Left lung (tissue), 10 donors: ENCODE measurements around the gene GPR158. TPM values are rescaled to one million over a fixed set of nuclear protein-coding genes. Genes with fewer than 3 reads are reported as not detected.

ENCODE experiments used
- ATAC-seq: fragments of 200-7000 bp; cut with Tn5 transposase; one replicate; pipeline ENCODE4 v1.9.1; 2020; ENCODE audit warnings: moderate library complexity
- DNase-seq, 4 donors: peaks; one replicate each; pipeline ENCODE4 v3.0.0-alpha.2; 2013 to 2020
- H3K27ac ChIP-seq, 2 donors: fragments of 200-600 bp; sonication (generic) in 1 of 2; one replicate each; pipeline versions ENCODE4 v1.5.0 to v1.8.0; 2020 to 2021
- H3K27me3 ChIP-seq, 2 donors: fragments of 200-600 bp; sonication (generic) in 1 of 2; one replicate each; pipeline versions ENCODE4 v1.5.0 to v1.8.0; 2020 to 2021
- H3K36me3 ChIP-seq, 2 donors: fragments of 200-600 bp; sonication (generic) in 1 of 2; one replicate each; pipeline versions ENCODE4 v1.5.0 to v1.8.0; 2020 to 2021
- H3K4me1 ChIP-seq, 2 donors: fragments of 200-600 bp; one replicate each; pipeline ENCODE4 v1.8.0; 2021
- H3K4me3 ChIP-seq, 2 donors: fragments of 200-600 bp; sonication (generic) in 1 of 2; one replicate each; pipeline versions ENCODE4 v1.5.0 to v1.8.0; 2020 to 2021; ENCODE audit warnings: mild to moderate bottlenecking in 1 of 2
- H3K9me3 ChIP-seq, 2 donors: fragments of 200-600 bp; sonication (generic) in 1 of 2; one replicate each; pipeline versions ENCODE4 v1.5.0 to v1.8.0; 2020 to 2021
- intact Hi-C, 2 donors: fragments of 100-400 bp; cut with DNase I; formaldehyde crosslinking; loops; one replicate each; pipeline versions ENCODE4 v1.11.2 to v1.14.2; 2022
- polyA plus RNA-seq, 6 donors: library from polyadenylated mRNA; unstranded; fragments of 120-200 nt; gene quantifications; one replicate each; pipeline ENCODE4 v1.2.1, GENCODE V29; 2013; ENCODE audit not compliant: insufficient read length in 6 of 6
- total RNA-seq, 2 donors: library from RNA; stranded (reverse); fragmentation: NEBNext Ultra II Directional; extraction: Animal tissue kit (Norgen Biotek cat#: 25700); gene quantifications; one replicate each; pipeline ENCODE4 v1.2.1, GENCODE V29; 2021
- TF ChIP-seq, protein P1 (sequence below), 2 donors: fragments of 200-600 bp; sonication (generic) in 1 of 2; IDR thresholded peaks; one replicate each; pipeline versions ENCODE4 v1.5.0 to v1.8.0; 2021; ENCODE audit warnings: antibody characterized with exemption in 2 of 2
- donor health status: DM: no; HTN: yes; CAD: no.
- donor health status: DM: no; HTN: no; CAD: no.

The GPR158 gene
- total and polyA plus RNA-seq, 8 donors, result 0.05 to 1.5 (median 0.88) TPM

GRCh38 chr10:25206693-25207414 is 32.1 kb downstream of the GPR158 start:
- no peaks in the 10 kb centered on the region for H3K36me3 ChIP-seq
- H3K4me3 ChIP-seq, result no peak overlapping the region
- H3K9me3 ChIP-seq, result no peaks in the 10 kb centered on the region
- TF ChIP-seq, protein P1, sequence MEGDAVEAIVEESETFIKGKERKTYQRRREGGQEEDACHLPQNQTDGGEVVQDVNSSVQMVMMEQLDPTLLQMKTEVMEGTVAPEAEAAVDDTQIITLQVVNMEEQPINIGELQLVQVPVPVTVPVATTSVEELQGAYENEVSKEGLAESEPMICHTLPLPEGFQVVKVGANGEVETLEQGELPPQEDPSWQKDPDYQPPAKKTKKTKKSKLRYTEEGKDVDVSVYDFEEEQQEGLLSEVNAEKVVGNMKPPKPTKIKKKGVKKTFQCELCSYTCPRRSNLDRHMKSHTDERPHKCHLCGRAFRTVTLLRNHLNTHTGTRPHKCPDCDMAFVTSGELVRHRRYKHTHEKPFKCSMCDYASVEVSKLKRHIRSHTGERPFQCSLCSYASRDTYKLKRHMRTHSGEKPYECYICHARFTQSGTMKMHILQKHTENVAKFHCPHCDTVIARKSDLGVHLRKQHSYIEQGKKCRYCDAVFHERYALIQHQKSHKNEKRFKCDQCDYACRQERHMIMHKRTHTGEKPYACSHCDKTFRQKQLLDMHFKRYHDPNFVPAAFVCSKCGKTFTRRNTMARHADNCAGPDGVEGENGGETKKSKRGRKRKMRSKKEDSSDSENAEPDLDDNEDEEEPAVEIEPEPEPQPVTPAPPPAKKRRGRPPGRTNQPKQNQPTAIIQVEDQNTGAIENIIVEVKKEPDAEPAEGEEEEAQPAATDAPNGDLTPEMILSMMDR (IDR thresholded peaks at IDR 0.05), result no peak
- DNase-seq (no peak), ATAC-seq (no peak)
- no peak overlapping the region for H3K27ac ChIP-seq
- intact Hi-C loops, result no loop called here
- H3K27me3 ChIP-seq, result no peaks in the 10 kb centered on the region
- no peaks in the 10 kb centered on the region for H3K4me1 ChIP-seq

DNA sequence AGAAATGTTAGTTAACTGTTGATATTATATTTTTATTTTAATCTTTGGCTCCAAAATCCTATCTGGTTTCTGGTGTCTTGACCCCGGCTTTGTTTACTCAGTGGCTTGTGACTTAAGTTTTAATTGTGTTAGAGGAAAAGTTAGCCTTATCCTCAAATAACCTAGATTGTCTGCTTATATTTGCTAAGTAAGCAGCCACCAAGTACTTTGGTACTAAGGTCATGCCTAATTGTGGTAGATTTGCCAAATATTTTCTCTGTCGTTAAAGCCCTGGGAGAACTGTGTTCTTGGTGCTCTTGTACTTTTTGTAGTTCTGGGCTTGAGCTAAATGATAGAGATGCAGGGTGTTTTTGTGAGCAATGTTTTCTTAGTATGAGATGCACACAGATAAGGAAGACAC is 34.8 kb downstream of the GPR158 start:
- Histone ChIP-seq H3K27me3 (no peaks in the 10 kb centered on the region), H3K4me3 (no peak overlapping the region), H3K4me1 (no peaks in the 10 kb centered on the region), H3K27ac (no peak overlapping the region), H3K36me3 (no peaks in the 10 kb centered on the region), H3K9me3 (no peaks in the 10 kb centered on the region)
- TF ChIP-seq, protein P1 (IDR thresholded peaks at IDR 0.05), result no peak
- no peak for DNase-seq
- intact Hi-C loops, result no loop called here
- no peak for ATAC-seq

DNA sequence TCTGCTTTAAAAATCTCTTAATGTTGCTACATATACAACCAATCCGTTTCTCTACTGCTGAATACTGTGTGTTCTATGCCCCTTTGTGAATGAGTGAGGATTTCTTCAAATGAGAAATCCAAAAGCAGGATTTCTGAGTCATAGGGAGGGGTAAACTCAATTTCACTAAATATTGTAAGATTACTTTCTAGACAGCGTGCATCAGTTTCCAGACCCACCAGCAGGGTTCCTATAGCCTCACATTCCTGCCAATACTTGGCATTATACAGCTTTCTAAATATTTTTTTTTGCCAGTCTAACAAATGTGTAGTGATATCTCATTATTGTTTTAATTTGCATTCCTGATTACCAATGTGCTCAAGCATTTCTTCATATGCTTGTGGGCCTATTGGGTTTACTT is 35.5 kb downstream of the GPR158 start:
- Histone ChIP-seq H3K4me1 (no peaks in the 10 kb centered on the region), H3K4me3 (no peak overlapping the region), H3K27me3 (no peaks in the 10 kb centered on the region), H3K36me3 (no peaks in the 10 kb centered on the region), H3K27ac (no peak overlapping the region), H3K9me3 (no peaks in the 10 kb centered on the region)
- no peak for DNase-seq
- ATAC-seq, result no peak
- intact Hi-C loops, result no loop called here
- TF ChIP-seq, protein P1 (IDR thresholded peaks at IDR 0.05), result no peak

- H3K9me3 ChIP-seq, result no peaks in the 10 kb centered on the region
- H3K36me3 ChIP-seq, result no peaks in the 10 kb centered on the region
- intact Hi-C loops, result loop anchor here in 1 of 2 donors (10.0 kb wide), 1 partner anchor 105 kb away; no protein-coding TSS in a partner anchor
- DNase-seq, result no peak
- TF ChIP-seq, protein P1 (IDR thresholded peaks at IDR 0.05), result no peak
- no peak for ATAC-seq
- H3K4me3 ChIP-seq, result no peak overlapping the region
- no peaks in the 10 kb centered on the region for H3K4me1 ChIP-seq
- no peak overlapping the region for H3K27ac ChIP-seq
- H3K27me3 ChIP-seq, result no peaks in the 10 kb centered on the region
Measured at GRCh38 chr10:25220156-25220555, 45.4 kb downstream of the GPR158 start.

GRCh38 chr10:25222085-25222660 is 47.4 kb downstream of the GPR158 start:
- Histone ChIP-seq H3K4me1 (no peaks in the 10 kb centered on the region), H3K4me3 (no peak overlapping the region), H3K36me3 (no peaks in the 10 kb centered on the region), H3K27ac (no peak overlapping the region), H3K27me3 (no peaks in the 10 kb centered on the region), H3K9me3 (no peaks in the 10 kb centered on the region)
- ATAC-seq, result no peak
- TF ChIP-seq, protein P1 (IDR thresholded peaks at IDR 0.05), result no peak
- no peak for DNase-seq
- intact Hi-C loops, result loop anchor here in 1 of 2 donors (10.0 kb wide), 1 partner anchor 107 kb away; no protein-coding TSS in a partner anchor
